RWPE2 (cell line): Measurements from ENCODE around the gene NARF.

Source experiments
- ATAC-seq: fragments of 200-7000 bp; cut with Tn5 transposase; 3 replicates; pipeline ENCODE4 v1.9.1; 2021; ENCODE audit warnings: low read depth
- DNase-seq: peaks from one replicate; pipeline ENCODE4 v3.0.0-alpha.2; 2020; ENCODE audit warnings: low spot score
- H3K27ac ChIP-seq: fragments of 450-650 bp; 2 replicates; pipeline ENCODE4 v1.5.1; 2017; ENCODE audit warnings: mild to moderate bottlenecking; ENCODE audit not compliant: poor library complexity, severe bottlenecking
- H3K27me3 ChIP-seq: fragments of 250-450 bp; sonication (Bioruptor Pico); 2 replicates; pipeline ENCODE4 v1.5.1; 2021; ENCODE audit warnings: mild to moderate bottlenecking, moderate library complexity; ENCODE audit not compliant: insufficient read depth, poor library complexity, severe bottlenecking
- H3K36me3 ChIP-seq: fragments of 250-450 bp; sonication (Bioruptor Pico); 2 replicates; pipeline ENCODE4 v1.5.1; 2020; ENCODE audit warnings: low read depth, mild to moderate bottlenecking, moderate library complexity
- H3K4me1 ChIP-seq: fragments of 250-450 bp; sonication (Bioruptor Pico); 2 replicates; pipeline ENCODE4 v1.5.1; 2021; ENCODE audit warnings: mild to moderate bottlenecking, moderate library complexity; ENCODE audit not compliant: insufficient read depth, poor library complexity, severe bottlenecking
- H3K4me3 ChIP-seq: fragments of 250-450 bp; sonication (Bioruptor Pico); 2 replicates; pipeline ENCODE4 v1.5.1; 2021; ENCODE audit warnings: mild to moderate bottlenecking, moderate library complexity; ENCODE audit not compliant: severe bottlenecking
- H3K9me3 ChIP-seq: fragments of 250-450 bp; sonication (Bioruptor Pico); 2 replicates; pipeline ENCODE4 v1.5.1; 2021; ENCODE audit warnings: mild to moderate bottlenecking, moderate library complexity; ENCODE audit not compliant: severe bottlenecking
- CTCF ChIP-seq: fragments of 450-650 bp; IDR thresholded peaks from one replicate; pipeline ENCODE4 v1.5.1; 2017; ENCODE audit warnings: mild to moderate bottlenecking, moderate library complexity; ENCODE audit not compliant: poor library complexity, severe bottlenecking

The NARF gene

DNA sequence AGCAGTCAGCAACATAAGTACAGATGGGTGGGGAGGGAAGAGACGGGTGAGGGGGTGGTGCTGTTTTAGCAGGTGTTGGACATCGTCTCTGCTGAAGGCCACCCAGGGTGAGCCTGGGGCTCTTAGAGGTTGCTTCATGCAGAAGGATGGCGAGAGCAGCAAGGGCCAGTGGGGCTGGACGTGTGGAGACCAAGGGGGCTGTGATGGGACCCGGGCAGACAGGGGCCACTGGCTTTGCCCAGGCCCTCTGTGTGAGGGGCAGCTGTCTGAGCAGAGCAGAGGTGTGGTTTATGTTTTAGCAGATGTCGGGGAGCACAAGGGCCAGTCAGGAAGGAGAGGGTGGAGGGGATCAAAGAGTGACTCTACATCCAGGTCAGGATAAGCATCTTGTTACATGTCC is 4.8 kb downstream of the NARF start:
- no peak for TF ChIP-seq CTCF
- ATAC-seq (no peak), DNase-seq (no peak)
- Histone ChIP-seq H3K4me1 (peaks cover 4% of the 10 kb centered on the region), H3K27ac (no peak overlapping the region), H3K36me3 (peaks cover 33% of the 10 kb centered on the region), H3K9me3 (no peaks in the 10 kb centered on the region), H3K4me3 (no peak overlapping the region), H3K27me3 (no peaks in the 10 kb centered on the region)

GRCh38 chr17:82463925-82464566 is 5.5 kb downstream of the NARF start:
- TF ChIP-seq CTCF: no peak
- DNase-seq (no peak), ATAC-seq (no peak)
- H3K4me3 ChIP-seq: no peak overlapping the region
- H3K4me1 ChIP-seq: peaks cover 4% of the 10 kb centered on the region
- no peak overlapping the region for H3K27ac ChIP-seq
- H3K9me3 ChIP-seq: no peaks in the 10 kb centered on the region
- H3K36me3 ChIP-seq: peaks cover 39% of the 10 kb centered on the region
- no peaks in the 10 kb centered on the region for H3K27me3 ChIP-seq

GRCh38 chr17:82464567-82464929 is 6.0 kb downstream of the NARF start:
- Histone ChIP-seq H3K4me3 (no peak overlapping the region), H3K4me1 (peaks cover 1% of the 10 kb centered on the region), H3K27me3 (no peaks in the 10 kb centered on the region), H3K36me3 (peaks cover 43% of the 10 kb centered on the region), H3K9me3 (no peaks in the 10 kb centered on the region), H3K27ac (no peak overlapping the region)
- no peak for DNase-seq
- TF ChIP-seq CTCF: no peak
- no peak for ATAC-seq

DNA sequence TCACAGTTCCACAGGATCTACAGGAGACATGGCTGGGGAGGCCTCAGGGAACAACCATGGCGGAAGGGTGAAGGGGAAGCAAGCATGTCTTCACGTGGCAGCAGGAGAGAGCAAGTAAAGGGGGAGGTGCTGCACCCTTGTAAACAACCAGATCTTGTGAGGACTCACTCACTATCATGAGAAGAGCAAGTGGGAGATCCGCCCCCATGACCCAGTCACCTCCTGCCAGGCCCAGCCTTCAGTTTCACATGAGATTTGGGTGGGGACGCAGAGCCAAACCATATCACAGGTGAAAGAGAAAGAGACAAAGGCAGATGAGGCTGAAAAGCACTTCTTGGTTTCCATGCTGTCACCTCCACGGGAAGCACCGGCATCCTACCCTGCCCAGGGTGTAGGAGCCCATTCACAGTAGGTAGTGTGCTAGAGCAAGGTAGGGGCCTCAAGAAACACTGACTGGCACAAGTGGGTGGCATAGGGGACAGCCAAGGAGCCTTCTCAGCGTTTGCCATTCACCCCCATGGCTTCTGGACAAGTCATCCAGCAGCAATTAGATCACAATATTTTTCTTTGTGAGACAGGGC is 6.6 kb downstream of the NARF start:
- no peaks in the 10 kb centered on the region for H3K4me1 ChIP-seq
- DNase-seq (no peak), ATAC-seq (no peak)
- no peaks in the 10 kb centered on the region for H3K27me3 ChIP-seq
- H3K36me3 ChIP-seq: peaks cover 44% of the 10 kb centered on the region
- no peak for TF ChIP-seq CTCF
- no peak overlapping the region for H3K27ac ChIP-seq
- H3K9me3 ChIP-seq: no peaks in the 10 kb centered on the region
- H3K4me3 ChIP-seq: no peak overlapping the region

DNA sequence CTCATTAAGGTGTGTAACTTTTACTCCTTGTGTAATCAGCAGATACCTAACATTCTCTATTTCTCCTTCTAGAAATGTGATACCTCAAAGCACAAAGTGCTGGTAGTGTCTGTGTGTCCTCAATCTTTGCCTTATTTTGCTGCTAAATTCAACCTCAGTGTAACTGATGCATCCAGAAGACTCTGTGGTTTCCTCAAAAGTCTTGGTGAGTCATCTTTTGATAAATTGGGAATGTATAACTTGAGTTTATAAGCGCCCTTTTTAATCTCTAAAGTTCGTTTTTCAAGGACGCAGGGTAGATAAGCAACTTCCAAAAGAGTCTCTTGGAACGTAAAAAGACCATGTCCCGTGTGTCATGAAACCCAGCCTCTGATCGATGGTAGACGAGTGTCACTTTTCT is 10.2 kb downstream of the NARF start:
- no peak for TF ChIP-seq CTCF
- Histone ChIP-seq H3K4me3 (no peak overlapping the region), H3K36me3 (peaks cover 41% of the 10 kb centered on the region), H3K27ac (no peak overlapping the region), H3K27me3 (no peaks in the 10 kb centered on the region), H3K4me1 (no peaks in the 10 kb centered on the region), H3K9me3 (no peaks in the 10 kb centered on the region)
- DNase-seq (no peak), ATAC-seq (no peak)
